HG02588 (cell line): ENCODE results near the gene IL15RA.
A peak's percentile ranks its signal among the peaks of the same experiment; 100 is the strongest.

Experiments used
- ATAC-seq: cut with Tn5 transposase; IDR thresholded peaks from one replicate; pipeline ENCODE4 v1.9.1; 2021; ENCODE audit warnings: mild to moderate bottlenecking, moderate library complexity; ENCODE audit not compliant: unreplicated experiment

IL15RA gene

GRCh38 chr10:5977471-5978229, at the start of gene IL15RA:
TSS of gene IL15RA (minus strand) at chr10:5977543. CDS start at chr10:5977492, 51 bp downstream.
- peak; percentile 58 for ATAC-seq

DNA sequence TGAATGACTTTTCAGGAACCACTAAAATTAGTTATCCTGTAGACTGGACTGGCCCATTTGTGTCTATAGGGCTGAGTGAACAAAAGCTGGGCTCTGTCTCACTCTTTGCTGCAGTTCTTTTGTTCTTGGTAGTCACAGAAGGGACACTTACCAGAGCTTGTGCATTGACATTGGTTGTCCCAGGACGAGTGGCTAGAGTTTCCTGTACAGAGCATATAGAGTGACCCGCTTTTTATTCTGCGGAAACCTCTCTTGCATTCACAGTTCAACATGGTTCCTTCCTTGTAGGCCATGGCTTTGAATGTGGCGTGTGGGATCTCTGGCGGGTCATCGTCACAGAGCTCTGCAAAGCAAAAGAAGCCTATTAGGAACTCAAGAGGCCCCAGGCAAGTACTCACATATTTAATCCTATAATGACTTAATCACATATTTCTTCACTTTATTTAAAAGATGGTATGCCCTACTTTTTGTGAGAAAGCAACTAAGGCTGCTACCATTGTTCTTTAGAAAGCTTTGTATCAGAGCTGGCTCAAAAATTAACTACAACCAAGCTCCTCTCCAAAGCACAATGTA, 48.4 kb upstream of the IL15RA start:
- ATAC-seq: no peak

DNA sequence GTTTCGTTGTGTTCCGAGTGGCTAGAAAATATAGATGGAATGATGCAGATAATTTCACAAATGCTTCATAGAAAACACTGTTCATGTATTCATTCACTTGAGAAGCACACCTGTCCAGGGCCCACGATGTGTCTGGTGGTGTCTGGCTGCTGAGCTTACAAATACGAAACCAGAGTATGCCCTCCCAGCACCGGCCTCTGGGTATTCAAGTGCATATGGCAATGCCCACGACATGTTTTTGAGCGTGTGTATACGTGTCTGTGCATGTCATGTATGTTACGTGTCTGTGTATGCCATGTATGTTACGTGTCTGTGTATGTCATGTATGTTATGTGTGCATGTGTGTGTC, 47.0 kb upstream of the IL15RA start:
- ATAC-seq: no peak

DNA sequence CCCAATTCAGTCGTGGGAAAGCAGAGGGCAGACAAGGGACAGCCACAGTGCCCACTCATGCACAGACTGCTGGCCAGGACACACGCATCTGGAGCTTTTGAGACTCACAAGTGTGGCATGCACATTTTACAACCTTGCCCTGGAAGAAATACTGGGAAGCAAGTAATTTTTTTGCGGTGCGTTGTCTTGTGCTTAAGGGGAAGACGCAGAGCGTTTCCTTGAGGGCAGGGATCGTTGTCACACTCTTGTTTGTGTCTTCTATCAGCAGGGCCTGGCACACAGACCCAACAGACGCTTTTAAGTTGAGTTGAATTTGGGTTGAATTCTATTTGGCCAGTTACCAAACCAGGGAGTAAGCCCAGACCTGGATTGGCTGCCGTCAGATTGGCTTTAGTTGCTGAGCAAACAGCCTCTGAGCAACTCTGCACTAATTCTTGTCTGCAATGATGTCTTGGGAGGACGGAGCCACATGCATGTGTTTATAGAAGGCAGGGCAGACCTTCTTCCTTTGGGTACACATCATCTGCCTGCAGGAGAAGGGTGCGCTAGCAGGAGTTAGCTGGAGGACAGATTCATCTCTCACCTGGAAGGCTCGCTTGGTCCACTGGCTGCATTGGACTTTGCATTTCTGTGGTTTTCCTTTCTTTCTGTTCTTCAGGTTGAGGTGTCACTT, 46.5 kb upstream of the IL15RA start:
- ATAC-seq: no peak

DNA sequence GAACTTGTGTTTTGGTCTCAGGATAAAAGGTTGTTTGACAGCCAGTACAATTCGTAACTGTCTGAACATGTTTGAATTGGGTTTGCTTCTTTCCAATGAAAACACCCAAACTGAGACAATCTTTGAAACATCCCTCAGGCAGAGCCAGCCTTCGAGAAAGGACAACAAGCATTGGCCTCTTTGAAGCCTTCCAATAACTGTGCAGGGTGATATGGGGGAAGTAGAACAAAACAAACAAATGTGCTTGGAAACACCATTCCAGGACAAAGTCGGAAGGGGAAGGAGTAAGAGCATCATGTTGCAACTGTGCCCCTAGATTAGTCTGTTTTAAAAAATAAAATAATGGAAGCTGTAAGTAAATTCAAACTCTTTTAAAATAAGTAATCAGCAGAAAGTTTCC, 45.3 kb upstream of the IL15RA start:
- no peak for ATAC-seq

- no peak for ATAC-seq
These were observed 43.5 kb upstream of the IL15RA start for GRCh38 chr10:6020826-6021225.

DNA sequence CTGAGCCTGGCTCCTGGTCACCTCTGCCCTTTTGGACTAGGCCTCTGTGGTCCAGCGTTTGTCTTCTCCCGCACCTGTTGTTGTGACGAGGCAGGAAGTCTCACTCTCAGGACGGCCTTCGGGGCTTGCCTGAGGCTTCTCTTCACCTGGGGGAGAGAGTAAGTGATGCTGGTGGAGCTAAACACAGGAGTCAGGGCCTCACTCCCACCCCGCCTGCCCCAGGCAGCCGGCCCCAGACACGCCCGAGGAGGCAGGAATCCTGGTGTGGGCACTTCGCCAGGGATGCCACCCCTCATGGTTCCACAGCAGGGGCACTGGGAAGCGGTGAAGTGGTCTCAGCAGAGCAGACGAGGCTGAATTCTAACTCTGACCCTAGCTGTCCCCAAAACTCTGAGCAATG, 42.5 kb upstream of the IL15RA start:
- ATAC-seq: no peak

GRCh38 chr10:6019010-6019782, 41.9 kb upstream of the IL15RA start:
- no peak for ATAC-seq

GRCh38 chr10:6018422-6018821, 41.1 kb upstream of the IL15RA start:
- no peak for ATAC-seq

DNA sequence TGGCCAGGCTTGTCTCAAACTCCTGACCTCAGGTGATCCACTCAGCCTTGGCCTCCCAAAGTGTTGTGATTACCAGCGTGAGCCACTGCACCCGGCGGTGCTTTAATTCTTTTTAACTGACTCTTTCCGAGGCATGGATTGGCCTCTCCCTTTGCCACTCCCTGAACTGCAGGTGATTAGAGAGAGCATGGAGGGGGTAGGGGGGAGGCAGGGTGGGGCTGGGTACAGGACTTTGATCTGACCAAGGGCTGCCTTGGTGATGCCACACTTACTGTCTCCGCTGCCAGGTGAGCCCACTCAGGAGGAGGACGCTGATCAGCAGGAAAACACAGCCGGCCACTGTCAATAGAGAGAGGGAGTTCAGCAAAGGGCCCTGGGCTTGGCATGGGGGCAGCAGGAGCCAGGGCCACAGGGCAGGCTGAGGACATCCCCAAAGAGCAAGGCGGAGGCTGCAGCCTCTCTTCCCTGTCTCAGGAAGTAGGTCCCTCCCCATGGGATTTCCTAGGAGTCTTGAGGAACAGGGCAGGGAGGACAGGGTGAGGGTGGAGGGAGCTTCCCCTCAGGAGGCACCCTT, 40.5 kb upstream of the IL15RA start:
- no peak for ATAC-seq

DNA sequence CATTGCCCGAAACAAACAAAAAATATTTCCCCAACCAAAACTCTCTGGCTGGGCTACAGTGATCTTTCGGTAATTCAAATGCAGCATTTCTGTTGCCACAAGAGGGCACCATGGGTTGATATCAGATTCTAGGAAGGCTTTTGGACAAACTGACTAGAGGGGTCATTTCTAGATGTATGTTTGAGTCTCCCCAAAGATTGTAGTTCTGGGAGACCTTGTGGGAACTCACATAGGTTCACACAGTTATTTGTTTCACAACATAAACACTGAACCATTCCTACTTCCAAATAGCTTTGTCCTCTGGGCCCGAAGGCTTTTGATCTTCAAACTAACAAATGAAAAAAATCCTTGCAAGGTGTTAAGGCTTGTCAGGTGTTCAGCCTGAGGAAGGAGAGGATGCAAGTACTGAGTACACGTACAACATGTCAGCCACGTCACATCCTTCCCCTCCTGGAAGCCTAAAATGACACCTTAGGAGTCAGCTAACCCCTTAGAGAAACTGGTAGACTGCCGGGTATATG, 37.0 kb upstream of the IL15RA start:
- no peak for ATAC-seq

GRCh38 chr10:6013413-6014192, 36.3 kb upstream of the IL15RA start:
- ATAC-seq: no peak

DNA sequence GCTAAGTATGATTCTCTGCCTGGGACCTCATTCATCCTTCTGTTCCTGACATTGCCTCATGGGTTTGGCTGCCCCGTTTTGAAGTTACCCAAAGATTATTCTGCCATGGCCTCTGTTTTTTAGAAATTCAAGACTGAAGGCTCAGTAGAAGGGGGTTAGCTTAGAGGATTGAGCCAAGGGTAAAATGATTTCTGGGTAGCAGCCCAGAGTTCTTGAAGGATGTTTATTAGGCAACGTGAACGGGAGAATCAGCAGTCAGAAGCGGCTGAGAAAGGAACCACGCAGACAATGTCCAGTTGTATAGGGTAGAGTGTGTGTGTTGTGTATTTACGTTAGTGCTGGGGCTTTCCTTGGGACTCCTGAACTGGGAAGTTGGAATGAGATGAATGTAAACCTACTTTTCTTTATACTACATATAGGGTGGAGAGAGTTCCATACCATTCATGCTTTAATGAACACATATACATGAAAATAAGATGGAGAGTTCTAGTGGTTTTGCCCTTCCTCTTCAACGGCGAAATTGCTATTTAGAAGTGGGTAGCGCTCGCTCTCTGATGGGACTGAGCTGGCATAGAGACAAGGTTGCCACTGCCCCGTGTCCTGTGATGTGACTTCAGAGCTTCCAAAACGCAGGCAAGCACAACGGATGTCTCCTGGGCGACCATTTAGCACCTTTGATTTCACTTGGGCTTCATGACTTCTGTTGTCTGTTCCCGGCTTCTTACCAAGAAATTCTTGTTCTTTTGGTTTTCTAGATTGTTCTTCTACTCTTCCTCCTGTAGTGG, 35.0 kb upstream of the IL15RA start:
- ATAC-seq: no peak

- ATAC-seq: no peak
These were observed 34.2 kb upstream of the IL15RA start for GRCh38 chr10:6011558-6011957.

DNA sequence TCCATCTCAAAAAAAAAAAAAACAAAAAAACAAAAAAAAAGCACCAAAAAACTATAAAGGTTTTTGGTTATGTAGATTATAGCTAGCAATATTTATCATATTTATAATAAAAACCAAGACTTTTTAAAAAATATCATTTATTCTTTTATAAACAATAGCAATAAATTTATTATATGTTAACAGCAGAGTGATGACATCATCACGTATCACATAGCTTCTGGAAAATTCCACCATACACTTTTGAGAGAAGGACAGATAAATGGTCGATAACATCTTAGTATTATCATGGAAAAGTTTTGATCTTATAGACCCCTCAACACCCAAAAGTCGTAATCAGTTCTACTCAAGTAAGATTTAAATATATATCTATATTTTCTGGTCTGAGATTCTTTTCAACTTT, 33.2 kb upstream of the IL15RA start:
- no peak for ATAC-seq

DNA sequence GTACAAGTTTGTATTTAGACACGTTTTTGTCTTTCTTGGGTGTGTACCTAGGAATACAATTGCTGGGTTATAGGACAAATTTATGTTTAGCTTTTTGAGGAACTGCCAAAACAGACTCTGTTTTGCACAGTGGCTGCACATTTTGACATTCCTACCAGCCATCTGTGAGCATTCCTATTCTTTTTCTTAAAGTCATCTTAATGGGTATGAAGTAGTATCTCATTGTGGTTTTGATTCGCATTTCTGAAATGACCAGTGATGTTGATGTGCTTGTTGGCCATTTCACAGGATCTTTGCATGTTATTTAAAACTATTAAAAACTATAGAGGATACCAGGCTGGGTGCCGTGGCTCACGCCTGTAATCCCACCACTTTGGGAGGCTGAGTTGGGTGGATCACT, 32.6 kb upstream of the IL15RA start:
- ATAC-seq: no peak

DNA sequence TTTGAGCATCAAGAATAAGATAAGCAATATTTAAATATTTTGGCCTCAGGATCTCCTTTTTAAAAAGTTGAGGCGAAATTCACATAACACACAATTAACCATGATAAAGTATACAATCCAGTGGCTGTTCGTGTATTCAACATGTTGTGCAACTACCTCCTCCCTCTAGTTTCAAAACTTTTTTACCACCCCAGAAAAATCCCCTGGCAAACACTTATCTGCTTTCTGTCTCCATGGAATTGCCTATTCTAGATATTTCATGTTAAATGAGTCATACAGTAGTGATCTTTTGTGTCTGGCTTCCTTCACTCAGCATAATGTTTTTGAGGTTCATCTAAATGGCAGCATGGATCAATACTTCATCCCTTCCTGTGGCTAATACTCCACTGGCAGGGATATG, 31.8 kb upstream of the IL15RA start:
- no peak for ATAC-seq

GRCh38 chr10:6008497-6009142, 31.3 kb upstream of the IL15RA start:
- no peak for ATAC-seq

GRCh38 chr10:6006991-6007390, 29.6 kb upstream of the IL15RA start:
- ATAC-seq: no peak
